Neuron (in vitro differentiated cells): ENCODE results near the gene SLC44A2.

Experiments
- H2AFZ ChIP-seq: one replicate; pipeline ENCODE4 v1.6.1; 2013; ENCODE audit warnings: low read depth, mild to moderate bottlenecking, inconsistent platforms, low read length, moderate library complexity
- H3K27me3 ChIP-seq: one replicate; pipeline ENCODE4 v1.6.1; 2013; ENCODE audit warnings: low read length; ENCODE audit not compliant: insufficient read depth
- H3K36me3 ChIP-seq: one replicate; pipeline ENCODE4 v1.6.1; 2013; ENCODE audit warnings: low read length; ENCODE audit not compliant: insufficient read depth
- H3K4me1 ChIP-seq: one replicate; pipeline ENCODE4 v1.6.1; 2013; ENCODE audit warnings: low read length; ENCODE audit not compliant: insufficient read depth
- H3K4me3 ChIP-seq: 2 replicates; pipeline ENCODE4 v1.5.1; 2013; ENCODE audit warnings: mild to moderate bottlenecking, low read length, moderate library complexity
- H3K9me3 ChIP-seq: one replicate; pipeline ENCODE4 v1.6.1; 2013; ENCODE audit warnings: low read length

Gene SLC44A2

GRCh38 chr19:10602330-10603083 lies 22.8 kb upstream of the SLC44A2 start:
- Histone ChIP-seq H3K9me3 (no peaks in the 10 kb centered on the region), H3K27me3 (no peaks in the 10 kb centered on the region), H3K36me3 (no peaks in the 10 kb centered on the region), H3K4me3 (peak overlapping the region; percentile 93), H2AFZ (peak overlapping the region; percentile 75), H3K4me1 (peaks cover 10% of the 10 kb centered on the region)

GRCh38 chr19:10603084-10603872 lies 22.1 kb upstream of the SLC44A2 start:
- H3K36me3 ChIP-seq: no peaks in the 10 kb centered on the region
- no peaks in the 10 kb centered on the region for H3K27me3 ChIP-seq
- no peaks in the 10 kb centered on the region for H3K9me3 ChIP-seq
- H2AFZ ChIP-seq: peak overlapping the region; percentile 75
- peaks cover 10% of the 10 kb centered on the region for H3K4me1 ChIP-seq
- H3K4me3 ChIP-seq: peak overlapping the region; percentile 93

GRCh38 chr19:10603873-10604459 lies 21.4 kb upstream of the SLC44A2 start:
- no peaks in the 10 kb centered on the region for H3K36me3 ChIP-seq
- H3K4me1 ChIP-seq: peaks cover 10% of the 10 kb centered on the region
- H2AFZ ChIP-seq: no peak overlapping the region
- H3K27me3 ChIP-seq: no peaks in the 10 kb centered on the region
- H3K4me3 ChIP-seq: peak overlapping the region; percentile 93
- H3K9me3 ChIP-seq: no peaks in the 10 kb centered on the region

GRCh38 chr19:10604460-10604980 lies 20.8 kb upstream of the SLC44A2 start:
- H3K36me3 ChIP-seq: no peaks in the 10 kb centered on the region
- H3K4me1 ChIP-seq: peaks cover 10% of the 10 kb centered on the region
- no peaks in the 10 kb centered on the region for H3K9me3 ChIP-seq
- H3K27me3 ChIP-seq: no peaks in the 10 kb centered on the region
- H2AFZ ChIP-seq: no peak overlapping the region
- H3K4me3 ChIP-seq: no peak overlapping the region

GRCh38 chr19:10611907-10612306 lies 13.4 kb upstream of the SLC44A2 start:
- peaks cover 2% of the 10 kb centered on the region for H3K36me3 ChIP-seq
- H3K9me3 ChIP-seq: peaks cover 2% of the 10 kb centered on the region
- H3K4me1 ChIP-seq: no peaks in the 10 kb centered on the region
- no peak overlapping the region for H3K4me3 ChIP-seq
- no peak overlapping the region for H2AFZ ChIP-seq
- no peaks in the 10 kb centered on the region for H3K27me3 ChIP-seq

GRCh38 chr19:10612499-10613119 lies 12.7 kb upstream of the SLC44A2 start:
- Histone ChIP-seq H2AFZ (no peak overlapping the region), H3K4me3 (no peak overlapping the region), H3K27me3 (no peaks in the 10 kb centered on the region), H3K4me1 (no peaks in the 10 kb centered on the region), H3K36me3 (peaks cover 2% of the 10 kb centered on the region), H3K9me3 (peaks cover 2% of the 10 kb centered on the region)

- Histone ChIP-seq H3K36me3 (peaks cover 2% of the 10 kb centered on the region), H2AFZ (no peak overlapping the region), H3K4me1 (no peaks in the 10 kb centered on the region), H3K27me3 (no peaks in the 10 kb centered on the region), H3K4me3 (no peak overlapping the region), H3K9me3 (peaks cover 2% of the 10 kb centered on the region)
Measured at GRCh38 chr19:10615429-10616023, 9.8 kb upstream of the SLC44A2 start.

- no peak overlapping the region for H3K4me3 ChIP-seq
- no peak overlapping the region for H2AFZ ChIP-seq
- H3K27me3 ChIP-seq: no peaks in the 10 kb centered on the region
- H3K9me3 ChIP-seq: peaks cover 4% of the 10 kb centered on the region
- no peaks in the 10 kb centered on the region for H3K4me1 ChIP-seq
- peaks cover 6% of the 10 kb centered on the region for H3K36me3 ChIP-seq
Measured at GRCh38 chr19:10617409-10618121, 7.8 kb upstream of the SLC44A2 start.

- no peaks in the 10 kb centered on the region for H3K27me3 ChIP-seq
- peaks cover 4% of the 10 kb centered on the region for H3K36me3 ChIP-seq
- H3K4me1 ChIP-seq: no peaks in the 10 kb centered on the region
- no peak overlapping the region for H3K4me3 ChIP-seq
- no peak overlapping the region for H2AFZ ChIP-seq
- H3K9me3 ChIP-seq: peaks cover 4% of the 10 kb centered on the region
Measured at GRCh38 chr19:10618846-10619245, 6.5 kb upstream of the SLC44A2 start.

- Histone ChIP-seq H3K9me3 (peaks cover 2% of the 10 kb centered on the region), H3K4me3 (no peak overlapping the region), H3K36me3 (peaks cover 4% of the 10 kb centered on the region), H3K4me1 (peaks cover 9% of the 10 kb centered on the region), H3K27me3 (no peaks in the 10 kb centered on the region), H2AFZ (no peak overlapping the region)
Measured at GRCh38 chr19:10620786-10621185, 4.6 kb upstream of the SLC44A2 start.

- Histone ChIP-seq H3K4me1 (peaks cover 17% of the 10 kb centered on the region), H2AFZ (no peak overlapping the region), H3K27me3 (no peaks in the 10 kb centered on the region), H3K9me3 (peaks cover 2% of the 10 kb centered on the region), H3K36me3 (peaks cover 7% of the 10 kb centered on the region), H3K4me3 (no peak overlapping the region)
Measured at GRCh38 chr19:10621966-10622365, 3.4 kb upstream of the SLC44A2 start.

- Histone ChIP-seq H3K27me3 (no peaks in the 10 kb centered on the region), H3K4me1 (peaks cover 33% of the 10 kb centered on the region), H3K4me3 (peak overlapping the region; percentile 95), H3K36me3 (peaks cover 27% of the 10 kb centered on the region), H3K9me3 (peaks cover 2% of the 10 kb centered on the region), H2AFZ (no peak overlapping the region)
Measured at GRCh38 chr19:10624585-10624984, 768 bp upstream of the SLC44A2 start.
